Epithelial cell of esophagus (primary cell): Measurements from ENCODE around the gene CISD3.

Experiments
- DNase-seq: peaks from one replicate; pipeline ENCODE4 v3.0.0; 2010; ENCODE audit warnings: low read depth
- H3K4me3 ChIP-seq: 2 replicates; pipeline ENCODE4 v1.5.1; 2011; ENCODE audit warnings: mild to moderate bottlenecking, low read length, control low read depth
- TF ChIP-seq, protein P1 (sequence below): IDR thresholded peaks from 2 replicates; pipeline ENCODE4 v1.5.1; 2011; ENCODE audit warnings: low read depth, mild to moderate bottlenecking, low read length, control low read depth, inconsistent platforms; ENCODE audit not compliant: insufficient read depth; ENCODE audit errors: missing control alignments

Gene CISD3

GRCh38 chr17:38707678-38708351, 22.3 kb upstream of the CISD3 start:
- TF ChIP-seq, protein P1, sequence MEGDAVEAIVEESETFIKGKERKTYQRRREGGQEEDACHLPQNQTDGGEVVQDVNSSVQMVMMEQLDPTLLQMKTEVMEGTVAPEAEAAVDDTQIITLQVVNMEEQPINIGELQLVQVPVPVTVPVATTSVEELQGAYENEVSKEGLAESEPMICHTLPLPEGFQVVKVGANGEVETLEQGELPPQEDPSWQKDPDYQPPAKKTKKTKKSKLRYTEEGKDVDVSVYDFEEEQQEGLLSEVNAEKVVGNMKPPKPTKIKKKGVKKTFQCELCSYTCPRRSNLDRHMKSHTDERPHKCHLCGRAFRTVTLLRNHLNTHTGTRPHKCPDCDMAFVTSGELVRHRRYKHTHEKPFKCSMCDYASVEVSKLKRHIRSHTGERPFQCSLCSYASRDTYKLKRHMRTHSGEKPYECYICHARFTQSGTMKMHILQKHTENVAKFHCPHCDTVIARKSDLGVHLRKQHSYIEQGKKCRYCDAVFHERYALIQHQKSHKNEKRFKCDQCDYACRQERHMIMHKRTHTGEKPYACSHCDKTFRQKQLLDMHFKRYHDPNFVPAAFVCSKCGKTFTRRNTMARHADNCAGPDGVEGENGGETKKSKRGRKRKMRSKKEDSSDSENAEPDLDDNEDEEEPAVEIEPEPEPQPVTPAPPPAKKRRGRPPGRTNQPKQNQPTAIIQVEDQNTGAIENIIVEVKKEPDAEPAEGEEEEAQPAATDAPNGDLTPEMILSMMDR: no peak
- H3K4me3 ChIP-seq: no peak overlapping the region
- no peak for DNase-seq

- H3K4me3 ChIP-seq: no peak overlapping the region
- no peak for DNase-seq
- TF ChIP-seq, protein P1: no peak
These were observed 20.9 kb upstream of the CISD3 start for GRCh38 chr17:38709104-38709820.

- TF ChIP-seq, protein P1: no peak
- H3K4me3 ChIP-seq: no peak overlapping the region
- DNase-seq: no peak
These were observed 20.1 kb upstream of the CISD3 start for GRCh38 chr17:38709864-38710603.

- TF ChIP-seq, protein P1: no peak
- H3K4me3 ChIP-seq: no peak overlapping the region
- DNase-seq: no peak
These were observed 19.6 kb upstream of the CISD3 start for GRCh38 chr17:38710604-38710962.

- no peak for DNase-seq
- TF ChIP-seq, protein P1: no peak
- H3K4me3 ChIP-seq: no peak overlapping the region
These were observed 19.2 kb upstream of the CISD3 start for GRCh38 chr17:38710985-38711384.

- TF ChIP-seq, protein P1: no peak
- no peak for DNase-seq
- no peak overlapping the region for H3K4me3 ChIP-seq
These were observed 18.2 kb upstream of the CISD3 start for GRCh38 chr17:38711792-38712571.
